OCI-LY7 (cell line): ENCODE results near the gene APBA3. TPM values are rescaled to one million over a fixed set of nuclear protein-coding genes. Genes with fewer than 3 reads are reported as not detected.

ENCODE experiments used
- BruUV-seq: library from RNA; stranded (reverse); fragments of 400-500 nt; replicated peaks from 2 replicates; lab custom pipeline; 2021; lab: Mats Ljungman, UMichigan
- CTCF ChIA-PET: fragments of 300-600 bp; sonication (Branson Sonifier 250); formaldehyde crosslinking; loops from one replicate; lab custom pipeline; 2022; ENCODE audit warnings: antibody characterized with exemption; ENCODE audit not compliant: unreplicated experiment; lab: Charles Lee
- POLR2A ChIA-PET: fragments of 300-600 bp; sonication (Branson Sonifier 250); formaldehyde crosslinking; loops from one replicate; lab custom pipeline; 2022; ENCODE audit warnings: antibody characterized with exemption; lab: Charles Lee
- DNase-seq: peaks from one replicate; pipeline ENCODE4 v3.0.0-alpha.2; 2015; ENCODE audit warnings: low spot score
- H2AFZ ChIP-seq: fragments of 200-600 bp; sonication (generic), shearing (Covaris generic); 2 replicates; pipeline ENCODE4 v1.6.1; 2014; ENCODE audit warnings: mild to moderate bottlenecking, antibody characterized with exemption, low read length, moderate library complexity
- H3K27ac ChIP-seq: fragments of 200-600 bp; sonication (generic); 2 replicates; pipeline ENCODE4 v1.5.1; 2014; ENCODE audit warnings: mixed run types, low read depth, mild to moderate bottlenecking, moderate library complexity, low read length, inconsistent platforms; ENCODE audit not compliant: poor library complexity, severe bottlenecking
- H3K36me3 ChIP-seq: fragments of 200-600 bp; sonication (generic); 2 replicates; pipeline ENCODE4 v1.6.1; 2014; ENCODE audit warnings: mild to moderate bottlenecking, antibody characterized with exemption, low read length, moderate library complexity, mixed read lengths; ENCODE audit not compliant: insufficient read depth
- H3K4me1 ChIP-seq: fragments of 200-600 bp; sonication (generic); 2 replicates; pipeline ENCODE4 v1.5.1; 2014; ENCODE audit warnings: mild to moderate bottlenecking, low read length; ENCODE audit not compliant: insufficient read depth, poor library complexity, severe bottlenecking
- H3K4me2 ChIP-seq: fragments of 200-600 bp; sonication (generic); 2 replicates; pipeline ENCODE4 v1.6.1; 2014; ENCODE audit warnings: mild to moderate bottlenecking, low read length
- H3K4me3 ChIP-seq: fragments of 200-600 bp; sonication (generic); 2 replicates; pipeline ENCODE4 v1.5.1; 2014; ENCODE audit warnings: mild to moderate bottlenecking, low read depth, low read length; ENCODE audit not compliant: poor library complexity, severe bottlenecking
- H3K79me2 ChIP-seq: fragments of 200-600 bp; sonication (generic); 2 replicates; pipeline ENCODE4 v1.6.1; 2016; ENCODE audit warnings: low read depth, mild to moderate bottlenecking, low read length, moderate library complexity, mixed read lengths; ENCODE audit not compliant: insufficient read depth
- H3K9me2 ChIP-seq: fragments of 200-600 bp; sonication (generic); 2 replicates; pipeline ENCODE4 v1.6.1; 2016; ENCODE audit warnings: mild to moderate bottlenecking, low read length, mixed read lengths; ENCODE audit not compliant: insufficient read depth
- H3K9me3 ChIP-seq: fragments of 200-600 bp; sonication (generic); 2 replicates; pipeline ENCODE4 v1.6.1; 2014; ENCODE audit warnings: mild to moderate bottlenecking, mixed run types, low read length, mixed read lengths
- H4K20me1 ChIP-seq: fragments of 200-600 bp; sonication (generic); 2 replicates; pipeline ENCODE4 v1.6.1; 2014; ENCODE audit warnings: mild to moderate bottlenecking, antibody characterized with exemption, low read length, moderate library complexity, mixed read lengths; ENCODE audit not compliant: insufficient read depth
- EZH2phosphoT487 ChIP-seq: fragments of 200-600 bp; sonication (generic); IDR thresholded peaks from 2 replicates; pipeline ENCODE4 v1.6.1; 2018; ENCODE audit warnings: low read depth, borderline replicate concordance, mild to moderate bottlenecking, mixed run types, antibody characterized with exemption, low read length, moderate library complexity, mixed read lengths
- intact Hi-C: fragments of 100-400 bp; cut with micrococcal nuclease; formaldehyde crosslinking; loops from one replicate; pipeline ENCODE4 v1.10.0; 2022; ENCODE audit not compliant: unreplicated experiment
- total RNA-seq, 2 experiments: library from RNA; depleted of rRNA in 1 of 2; stranded (reverse); fragments of >200 nt in 1 of 2; shearing (Covaris generic) in 1 of 2; gene quantifications; 2 replicates each; pipeline ENCODE4 v1.2.3, GENCODE V29; 2014 to 2022
- TF ChIP-seq, protein P1 (sequence below): fragments of 200-600 bp; sonication (generic); conservative IDR thresholded peaks from 2 replicates; pipeline ENCODE4 v1.5.1; 2014; ENCODE audit warnings: mild to moderate bottlenecking, antibody characterized with exemption, low read length, moderate library complexity, mixed read lengths

The APBA3 gene
- total RNA-seq, 2 experiments from 2014 or later = 28.7 to 34.7 TPM

DNA sequence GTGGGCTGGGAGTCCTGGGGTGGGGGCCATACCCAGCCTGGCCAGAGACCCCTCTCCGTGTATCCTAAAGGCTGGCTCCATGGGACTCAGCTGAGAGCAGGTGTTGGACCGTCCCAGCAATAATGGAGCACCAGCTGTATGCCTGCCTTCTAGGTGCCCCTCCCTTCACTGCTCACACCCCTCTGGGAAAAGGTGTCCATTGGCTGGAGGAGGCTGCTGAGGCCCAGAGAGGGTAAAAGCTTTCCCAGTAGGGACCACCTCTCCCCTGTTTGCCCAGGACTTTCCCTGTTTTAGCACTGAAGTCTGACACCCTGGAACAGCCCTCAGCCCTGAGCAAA is 13.9 kb upstream of the APBA3 start:
- H3K27ac ChIP-seq = no peak overlapping the region
- DNase-seq = no peak
- no peak overlapping the region for H3K4me2 ChIP-seq
- H3K4me1 ChIP-seq = no peaks in the 10 kb centered on the region
- BruUV-seq = no TSS peak
- intact Hi-C loops = no loop called here
- no peaks in the 10 kb centered on the region for H3K9me3 ChIP-seq
- no peaks in the 10 kb centered on the region for H3K36me3 ChIP-seq
- POLR2A ChIA-PET = no interaction called here
- no peak overlapping the region for H3K4me3 ChIP-seq
- CTCF ChIA-PET = no interaction called here
- H4K20me1 ChIP-seq = no peaks in the 10 kb centered on the region
- H3K9me2 ChIP-seq = no peaks in the 10 kb centered on the region
- H2AFZ ChIP-seq = no peak overlapping the region
- TF ChIP-seq EZH2phosphoT487 = no peak
- TF ChIP-seq, protein P1, sequence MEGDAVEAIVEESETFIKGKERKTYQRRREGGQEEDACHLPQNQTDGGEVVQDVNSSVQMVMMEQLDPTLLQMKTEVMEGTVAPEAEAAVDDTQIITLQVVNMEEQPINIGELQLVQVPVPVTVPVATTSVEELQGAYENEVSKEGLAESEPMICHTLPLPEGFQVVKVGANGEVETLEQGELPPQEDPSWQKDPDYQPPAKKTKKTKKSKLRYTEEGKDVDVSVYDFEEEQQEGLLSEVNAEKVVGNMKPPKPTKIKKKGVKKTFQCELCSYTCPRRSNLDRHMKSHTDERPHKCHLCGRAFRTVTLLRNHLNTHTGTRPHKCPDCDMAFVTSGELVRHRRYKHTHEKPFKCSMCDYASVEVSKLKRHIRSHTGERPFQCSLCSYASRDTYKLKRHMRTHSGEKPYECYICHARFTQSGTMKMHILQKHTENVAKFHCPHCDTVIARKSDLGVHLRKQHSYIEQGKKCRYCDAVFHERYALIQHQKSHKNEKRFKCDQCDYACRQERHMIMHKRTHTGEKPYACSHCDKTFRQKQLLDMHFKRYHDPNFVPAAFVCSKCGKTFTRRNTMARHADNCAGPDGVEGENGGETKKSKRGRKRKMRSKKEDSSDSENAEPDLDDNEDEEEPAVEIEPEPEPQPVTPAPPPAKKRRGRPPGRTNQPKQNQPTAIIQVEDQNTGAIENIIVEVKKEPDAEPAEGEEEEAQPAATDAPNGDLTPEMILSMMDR = no peak
- H3K79me2 ChIP-seq = no peaks in the 10 kb centered on the region

DNA sequence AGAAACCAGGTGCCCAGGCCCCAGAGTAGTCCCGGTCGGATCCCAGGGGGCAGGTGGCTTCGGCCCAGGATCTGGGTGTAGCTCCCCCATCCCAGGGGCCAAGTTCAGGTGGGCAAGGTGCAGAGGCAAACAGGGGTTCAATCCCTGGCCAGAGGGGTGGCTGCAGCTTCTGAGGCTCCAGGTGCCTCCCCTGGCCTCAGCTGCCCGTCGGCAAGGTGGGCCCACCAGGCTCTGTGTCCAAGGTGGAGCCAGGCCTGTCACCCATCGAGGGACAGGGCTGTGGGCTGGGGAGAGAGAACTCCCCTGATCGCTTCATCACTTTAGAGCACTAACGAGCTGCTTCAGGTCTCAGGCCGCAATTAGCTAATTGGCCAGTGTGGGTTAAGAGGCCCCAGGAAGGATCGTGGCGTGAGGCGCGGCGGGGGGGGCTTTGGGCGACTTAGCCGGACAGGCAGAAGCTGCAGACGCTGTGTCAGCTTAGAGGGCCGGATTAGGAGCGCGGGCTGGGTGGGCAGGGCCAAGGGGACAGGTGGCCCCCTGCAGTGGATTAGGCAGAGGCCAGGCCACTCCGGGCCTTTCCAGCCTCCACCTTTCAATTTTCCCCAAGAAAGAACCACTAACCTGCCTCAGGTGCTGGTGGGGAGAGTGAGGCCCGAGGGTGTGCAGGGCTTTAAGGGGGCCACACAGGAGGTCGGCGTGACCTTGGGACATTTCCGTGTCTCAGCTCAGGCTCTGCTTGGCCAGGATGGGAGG is 13.3 kb upstream of the APBA3 start:
- no peaks in the 10 kb centered on the region for H3K79me2 ChIP-seq
- no peaks in the 10 kb centered on the region for H4K20me1 ChIP-seq
- intact Hi-C loops = no loop called here
- no peak overlapping the region for H3K4me2 ChIP-seq
- no peak overlapping the region for H3K4me3 ChIP-seq
- BruUV-seq = no TSS peak
- DNase-seq = no peak
- ChIA-PET POLR2A (no interaction called here), CTCF (interaction anchor here (0.6 kb wide), 1 partner anchor 54 kb away, joined by 11 read pairs; no protein-coding TSS in a partner anchor)
- no peaks in the 10 kb centered on the region for H3K9me2 ChIP-seq
- H3K9me3 ChIP-seq = no peaks in the 10 kb centered on the region
- H3K27ac ChIP-seq = no peak overlapping the region
- H3K36me3 ChIP-seq = no peaks in the 10 kb centered on the region
- no peak for TF ChIP-seq EZH2phosphoT487
- TF ChIP-seq, protein P1 = no peak
- H2AFZ ChIP-seq = no peak overlapping the region
- H3K4me1 ChIP-seq = no peaks in the 10 kb centered on the region

DNA sequence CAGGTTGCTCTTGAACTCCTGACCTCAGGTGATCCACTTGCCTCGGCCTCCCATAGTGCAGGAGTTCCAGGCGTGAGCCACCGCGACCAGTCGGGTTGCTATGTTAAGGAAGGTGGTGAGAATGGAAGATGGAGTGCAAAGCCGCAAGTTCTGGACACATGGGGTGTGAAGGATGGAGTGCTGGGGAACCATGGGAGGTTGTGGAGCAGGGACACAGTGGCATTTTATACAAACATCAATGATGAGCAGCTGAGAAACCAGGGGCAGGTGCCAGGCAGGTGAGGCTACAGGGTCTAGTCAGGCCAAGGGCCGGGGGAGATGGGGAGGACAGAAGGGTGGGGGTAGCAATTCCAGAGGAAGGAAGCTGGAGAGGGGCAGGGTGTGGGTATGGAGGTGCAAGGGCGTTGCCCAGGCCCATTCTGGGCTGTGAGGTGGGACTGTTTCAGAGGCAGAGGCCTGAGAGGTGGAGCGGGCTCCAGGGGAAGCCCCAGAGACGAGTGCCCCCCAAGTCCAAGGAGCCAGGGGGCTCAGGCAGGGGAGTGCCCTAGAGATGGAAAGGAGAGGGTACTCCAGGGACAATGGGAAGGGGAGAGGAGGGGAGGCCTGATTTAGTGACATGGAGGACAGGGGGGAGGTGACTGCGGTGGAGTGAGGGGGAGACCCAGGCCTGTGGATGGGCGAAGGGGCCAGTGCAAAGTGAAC is 12.5 kb upstream of the APBA3 start:
- ChIA-PET CTCF (no interaction called here), POLR2A (no interaction called here)
- TF ChIP-seq, protein P1 = no peak
- no peak for TF ChIP-seq EZH2phosphoT487

More for the DNA sequence above, 12.5 kb upstream of the APBA3 start:
- no peak overlapping the region for H3K27ac ChIP-seq
- intact Hi-C loops = no loop called here
- H2AFZ ChIP-seq = no peak overlapping the region
- no peak for DNase-seq
- H3K79me2 ChIP-seq = no peaks in the 10 kb centered on the region
- no TSS peak for BruUV-seq
- no peaks in the 10 kb centered on the region for H3K9me2 ChIP-seq
- no peak overlapping the region for H3K4me2 ChIP-seq
- no peaks in the 10 kb centered on the region for H4K20me1 ChIP-seq
- no peak overlapping the region for H3K4me3 ChIP-seq
- no peaks in the 10 kb centered on the region for H3K36me3 ChIP-seq
- no peaks in the 10 kb centered on the region for H3K9me3 ChIP-seq
- no peaks in the 10 kb centered on the region for H3K4me1 ChIP-seq
